Left ventricle myocardium inferior (tissue), 1 donor: ENCODE data around the gene CUEDC1. TPM values are rescaled to one million over a fixed set of nuclear protein-coding genes. Genes with fewer than 3 reads are reported as not detected.
A peak's percentile ranks its signal among the peaks of the same experiment; 100 is the strongest.

ENCODE experiments used
- DNase-seq: peaks from one replicate; pipeline ENCODE4 v3.0.0-alpha.2; 2020
- H3K27ac ChIP-seq: fragments of 200-600 bp; replicated peaks from 2 replicates; pipeline ENCODE4 v1.8.0; 2021
- H3K27me3 ChIP-seq: fragments of 200-600 bp; 2 replicates; pipeline ENCODE4 v1.8.0; 2021; ENCODE audit warnings: low read depth
- H3K36me3 ChIP-seq: fragments of 200-600 bp; 2 replicates; pipeline ENCODE4 v1.8.0; 2021
- H3K4me1 ChIP-seq: fragments of 200-600 bp; 2 replicates; pipeline ENCODE4 v1.8.0; 2021
- H3K4me3 ChIP-seq: fragments of 200-600 bp; 2 replicates; pipeline ENCODE4 v1.8.0; 2021; ENCODE audit warnings: mild to moderate bottlenecking, moderate library complexity
- H3K9me3 ChIP-seq: fragments of 200-600 bp; replicated peaks from 2 replicates; pipeline ENCODE4 v1.8.0; 2021
- CTCF ChIP-seq: fragments of 200-600 bp; IDR thresholded peaks from 2 replicates; pipeline ENCODE4 v1.8.0; 2021; ENCODE audit warnings: antibody characterized with exemption, mild to moderate bottlenecking, borderline replicate concordance
- intact Hi-C: fragments of 100-400 bp; cut with micrococcal nuclease; formaldehyde crosslinking; loops from one replicate; pipeline ENCODE4 v1.11.0; 2022
- total RNA-seq: library from RNA; stranded (reverse); fragmentation: NEBNext Ultra II Directional; extraction: Animal tissue kit (Norgen Biotek cat#: 25700); gene quantifications from one replicate; pipeline ENCODE4 v1.2.1, GENCODE V29; 2021
- donor health status: DM: no; HTN: yes; CAD: no; lungs with severe emphysema.

The CUEDC1 gene
- total RNA-seq, 1 donor from 2014 or later: 43.2 TPM

GRCh38 chr17:57940653-57941329, 14.4 kb downstream of the CUEDC1 start:
- TF ChIP-seq CTCF: no peak
- Histone ChIP-seq H3K9me3 (no peaks in the 10 kb centered on the region), H3K4me3 (no peak overlapping the region), H3K36me3 (no peaks in the 10 kb centered on the region), H3K4me1 (peaks cover 100% of the 10 kb centered on the region), H3K27ac (peak overlapping the region; percentile 97), H3K27me3 (no peaks in the 10 kb centered on the region)
- DNase-seq: no peak
- intact Hi-C loops: no loop called here

- no peaks in the 10 kb centered on the region for H3K27me3 ChIP-seq
- peak overlapping the region; percentile 97 for H3K27ac ChIP-seq
- H3K4me3 ChIP-seq: no peak overlapping the region
- intact Hi-C loops: no loop called here
- H3K36me3 ChIP-seq: no peaks in the 10 kb centered on the region
- H3K9me3 ChIP-seq: no peaks in the 10 kb centered on the region
- DNase-seq: no peak
- H3K4me1 ChIP-seq: peaks cover 100% of the 10 kb centered on the region
- TF ChIP-seq CTCF: no peak
These were observed 15.0 kb downstream of the CUEDC1 start for GRCh38 chr17:57940231-57940630.

- Histone ChIP-seq H3K9me3 (no peaks in the 10 kb centered on the region), H3K4me3 (no peak overlapping the region), H3K4me1 (peaks cover 100% of the 10 kb centered on the region), H3K27ac (peak overlapping the region; percentile 97), H3K36me3 (no peaks in the 10 kb centered on the region), H3K27me3 (no peaks in the 10 kb centered on the region)
- intact Hi-C loops: no loop called here
- peak; percentile 59 for DNase-seq
- no peak for TF ChIP-seq CTCF
These were observed 15.4 kb downstream of the CUEDC1 start for GRCh38 chr17:57939797-57940196.

GRCh38 chr17:57938061-57938502, 17.1 kb downstream of the CUEDC1 start:
- Histone ChIP-seq H3K36me3 (no peaks in the 10 kb centered on the region), H3K4me1 (peaks cover 99% of the 10 kb centered on the region)

GRCh38 chr17:57937492-57937891, 17.7 kb downstream of the CUEDC1 start:
- Histone ChIP-seq H3K9me3 (no peaks in the 10 kb centered on the region), H3K27me3 (no peaks in the 10 kb centered on the region), H3K36me3 (no peaks in the 10 kb centered on the region), H3K27ac (peak overlapping the region; percentile 97), H3K4me1 (peaks cover 99% of the 10 kb centered on the region), H3K4me3 (no peak overlapping the region)
- TF ChIP-seq CTCF: no peak
- intact Hi-C loops: no loop called here
- DNase-seq: no peak

More at GRCh38 chr17:57938061-57938502, 17.1 kb downstream of the CUEDC1 start:
- H3K27me3 ChIP-seq: no peaks in the 10 kb centered on the region
- TF ChIP-seq CTCF: no peak
- H3K4me3 ChIP-seq: no peak overlapping the region
- intact Hi-C loops: no loop called here
- peak overlapping the region; percentile 97 for H3K27ac ChIP-seq
- no peaks in the 10 kb centered on the region for H3K9me3 ChIP-seq
- DNase-seq: no peak
